Testis (tissue), 2 donors: ENCODE results near the gene STARD9.

Experiments used
- CTCF ChIP-seq, 3 experiments: fragments of 450-650 bp in 2 of 3; fragments of 200-600 bp in 1 of 3; sonication (generic) in 1 of 3; IDR thresholded peaks; one replicate each; pipeline ENCODE4 v1.5.1; 2016 to 2019; ENCODE audit warnings: antibody characterized with exemption in 3 of 3, mild to moderate bottlenecking in 2 of 3, moderate library complexity in 1 of 3
- POLR2A ChIP-seq: fragments of 450-650 bp; IDR thresholded peaks from one replicate; pipeline ENCODE4 v1.6.1; 2017; ENCODE audit warnings: antibody characterized with exemption, mild to moderate bottlenecking, moderate library complexity

GRCh38 chr15:42590619-42591237 is 15.3 kb downstream of the STARD9 start:
- no peak for TF ChIP-seq POLR2A
- TF ChIP-seq CTCF (IDR thresholded peaks at IDR 0.05), result no peak
